OCI-LY7 (cell line): ENCODE measurements around the gene SNRNP35.

Experiments
- EZH2phosphoT487 ChIP-seq: fragments of 200-600 bp; sonication (generic); IDR thresholded peaks from 2 replicates; pipeline ENCODE4 v1.6.1; 2018; ENCODE audit warnings: low read depth, borderline replicate concordance, mild to moderate bottlenecking, mixed run types, antibody characterized with exemption, low read length, moderate library complexity, mixed read lengths
- TF ChIP-seq, protein P1 (sequence below): fragments of 200-600 bp; sonication (generic); conservative IDR thresholded peaks from 2 replicates; pipeline ENCODE4 v1.5.1; 2014; ENCODE audit warnings: mild to moderate bottlenecking, antibody characterized with exemption, low read length, moderate library complexity, mixed read lengths

DNA sequence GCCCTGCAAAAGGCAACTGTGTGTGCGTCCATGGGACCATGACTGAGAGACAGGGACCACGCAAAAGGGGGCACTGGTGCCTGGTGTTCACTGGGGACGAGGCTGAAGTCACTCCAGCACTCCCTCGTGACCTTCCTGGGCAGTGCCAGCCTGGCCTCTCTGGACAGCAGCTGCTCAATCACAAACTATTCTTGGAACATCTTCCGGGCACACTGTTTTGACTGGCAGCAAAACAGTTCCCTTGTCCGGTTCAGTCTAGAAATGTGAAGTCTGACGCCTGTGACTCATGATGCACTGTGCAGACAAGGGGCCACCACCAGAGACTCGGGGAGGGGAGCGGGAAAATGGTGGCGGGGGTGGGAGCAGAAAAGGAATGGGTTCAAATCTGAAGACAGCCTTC, 20.8 kb downstream of the SNRNP35 start:
- TF ChIP-seq, protein P1, sequence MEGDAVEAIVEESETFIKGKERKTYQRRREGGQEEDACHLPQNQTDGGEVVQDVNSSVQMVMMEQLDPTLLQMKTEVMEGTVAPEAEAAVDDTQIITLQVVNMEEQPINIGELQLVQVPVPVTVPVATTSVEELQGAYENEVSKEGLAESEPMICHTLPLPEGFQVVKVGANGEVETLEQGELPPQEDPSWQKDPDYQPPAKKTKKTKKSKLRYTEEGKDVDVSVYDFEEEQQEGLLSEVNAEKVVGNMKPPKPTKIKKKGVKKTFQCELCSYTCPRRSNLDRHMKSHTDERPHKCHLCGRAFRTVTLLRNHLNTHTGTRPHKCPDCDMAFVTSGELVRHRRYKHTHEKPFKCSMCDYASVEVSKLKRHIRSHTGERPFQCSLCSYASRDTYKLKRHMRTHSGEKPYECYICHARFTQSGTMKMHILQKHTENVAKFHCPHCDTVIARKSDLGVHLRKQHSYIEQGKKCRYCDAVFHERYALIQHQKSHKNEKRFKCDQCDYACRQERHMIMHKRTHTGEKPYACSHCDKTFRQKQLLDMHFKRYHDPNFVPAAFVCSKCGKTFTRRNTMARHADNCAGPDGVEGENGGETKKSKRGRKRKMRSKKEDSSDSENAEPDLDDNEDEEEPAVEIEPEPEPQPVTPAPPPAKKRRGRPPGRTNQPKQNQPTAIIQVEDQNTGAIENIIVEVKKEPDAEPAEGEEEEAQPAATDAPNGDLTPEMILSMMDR = no peak
- TF ChIP-seq EZH2phosphoT487 = no peak
